Measurements from ENCODE around the gene KLF5.

The KLF5 gene

DNA sequence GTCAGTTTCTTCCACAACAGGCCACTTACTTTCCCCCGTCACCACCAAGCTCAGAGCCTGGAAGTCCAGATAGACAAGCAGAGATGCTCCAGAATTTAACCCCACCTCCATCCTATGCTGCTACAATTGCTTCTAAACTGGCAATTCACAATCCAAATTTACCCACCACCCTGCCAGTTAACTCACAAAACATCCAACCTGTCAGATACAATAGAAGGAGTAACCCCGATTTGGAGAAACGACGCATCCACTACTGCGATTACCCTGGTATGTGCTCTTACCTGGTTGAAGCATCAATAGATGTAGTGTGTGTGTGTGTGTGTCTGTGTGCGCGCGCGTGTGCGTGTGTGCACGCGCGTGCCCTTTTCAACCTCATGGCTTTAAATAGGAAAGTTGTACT is 3.7 kb downstream of the KLF5 start:
- no peak for DNase-seq (ENCODE audit: low read depth, low spot score)
- Histone ChIP-seq H3K36me3 (ENCODE audit: insufficient read depth, low read length) (no peaks in the 10 kb centered on the region), H3K4me3 (no peak overlapping the region), H3K9ac (ENCODE audit: insufficient read length) (no peak overlapping the region), H3K9me3 (ENCODE audit: low read depth, low read length) (no peaks in the 10 kb centered on the region), H3K27ac (no peak overlapping the region)
- no peak for TF ChIP-seq FOXP2 (optimal IDR thresholded peaks at IDR 0.05; ENCODE audit: control extremely low read depth, extremely low read length, insufficient read depth)
- no peak for TF ChIP-seq EZH2 (IDR thresholded peaks at IDR 0.05)
- no peak for TF ChIP-seq POLR2AphosphoS5 (IDR thresholded peaks at IDR 0.05; ENCODE audit: borderline replicate concordance, low read depth, low read length)

GRCh38 chr13:73063166-73063565 is 4.4 kb downstream of the KLF5 start:
- TF ChIP-seq EZH2 (IDR thresholded peaks at IDR 0.05) = no peak
- TF ChIP-seq FOXP2 (optimal IDR thresholded peaks at IDR 0.05; ENCODE audit: control extremely low read depth, extremely low read length, insufficient read depth) = no peak
- TF ChIP-seq POLR2AphosphoS5 (IDR thresholded peaks at IDR 0.05; ENCODE audit: borderline replicate concordance, low read depth, low read length) = no peak

GRCh38 chr13:73065036-73065435 is 6.2 kb downstream of the KLF5 start:
- TF ChIP-seq POLR2AphosphoS5 (IDR thresholded peaks at IDR 0.05; ENCODE audit: borderline replicate concordance, low read depth, low read length) = no peak
- TF ChIP-seq EZH2 (IDR thresholded peaks at IDR 0.05) = no peak
- no peak for TF ChIP-seq FOXP2 (optimal IDR thresholded peaks at IDR 0.05; ENCODE audit: control extremely low read depth, extremely low read length, insufficient read depth)
- Histone ChIP-seq H3K27ac (0 out of 2 replicates have a peak overlapping the region, but pooled peaks have one; percentile 17), H3K4me3 (peak overlapping the region; percentile 19; the same call in 1 of the 2 replicates), H3K36me3 (ENCODE audit: insufficient read depth, low read length) (no peaks in the 10 kb centered on the region), H3K9me3 (ENCODE audit: low read depth, low read length) (no peaks in the 10 kb centered on the region), H3K9ac (ENCODE audit: insufficient read length) (no peak overlapping the region)
- no peak for DNase-seq (ENCODE audit: low read depth, low spot score)

More at GRCh38 chr13:73063166-73063565, 4.4 kb downstream of the KLF5 start:
- Histone ChIP-seq H3K9me3 (ENCODE audit: low read depth, low read length) (no peaks in the 10 kb centered on the region), H3K4me3 (no peak overlapping the region), H3K27ac (no peak overlapping the region), H3K9ac (ENCODE audit: insufficient read length) (no peak overlapping the region), H3K36me3 (ENCODE audit: insufficient read depth, low read length) (no peaks in the 10 kb centered on the region)
- no peak for DNase-seq (ENCODE audit: low read depth, low spot score)

GRCh38 chr13:73065665-73066340 is 7.0 kb downstream of the KLF5 start:
- Histone ChIP-seq H3K9me3 (ENCODE audit: low read depth, low read length) (no peaks in the 10 kb centered on the region), H3K27ac (no peak overlapping the region), H3K4me3 (no peak overlapping the region), H3K36me3 (ENCODE audit: insufficient read depth, low read length) (no peaks in the 10 kb centered on the region), H3K9ac (ENCODE audit: insufficient read length) (no peak overlapping the region)
- DNase-seq (ENCODE audit: low read depth, low spot score) = no peak
- TF ChIP-seq FOXP2 (optimal IDR thresholded peaks at IDR 0.05; ENCODE audit: control extremely low read depth, extremely low read length, insufficient read depth) (no peak), POLR2AphosphoS5 (IDR thresholded peaks at IDR 0.05; ENCODE audit: borderline replicate concordance, low read depth, low read length) (no peak), EZH2 (IDR thresholded peaks at IDR 0.05) (no peak)

DNA sequence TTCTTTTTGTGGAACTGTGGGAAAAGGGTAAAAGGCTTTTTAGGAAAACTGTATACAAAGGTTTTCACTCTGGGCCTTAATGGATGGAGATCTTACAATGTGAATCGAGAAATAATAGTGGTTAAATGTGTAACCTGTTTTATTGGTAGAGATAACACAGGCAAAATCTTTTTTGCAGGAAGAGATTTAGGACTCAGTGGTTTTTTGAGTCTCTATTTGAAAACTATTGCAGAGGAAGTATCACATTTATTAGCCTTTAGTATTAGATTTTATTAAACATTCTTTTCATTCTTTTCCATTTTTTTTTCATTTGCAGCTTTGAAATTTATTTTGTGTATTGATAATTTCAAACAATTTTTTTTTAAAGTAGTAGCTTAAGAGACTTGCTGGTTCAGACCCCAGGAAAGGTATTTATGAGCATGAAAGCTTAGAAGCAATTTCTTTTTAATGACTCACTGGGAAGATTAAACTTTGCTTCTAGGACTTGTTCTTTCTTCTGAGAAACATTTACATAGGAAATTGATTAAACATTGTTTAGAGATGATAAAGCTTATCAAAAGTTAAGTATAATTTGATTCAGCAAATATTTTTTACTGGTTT is 10.5 kb downstream of the KLF5 start:
- Histone ChIP-seq H3K9me3 (ENCODE audit: low read depth, low read length) (no peaks in the 10 kb centered on the region), H3K36me3 (ENCODE audit: insufficient read depth, low read length) (no peaks in the 10 kb centered on the region), H3K27ac (peak overlapping the region; percentile 65; the same call in 1 of the 2 replicates), H3K4me3 (no peak overlapping the region), H3K9ac (ENCODE audit: insufficient read length) (no peak overlapping the region)
- no peak for DNase-seq (ENCODE audit: low read depth, low spot score)
- no peak for TF ChIP-seq EZH2 (IDR thresholded peaks at IDR 0.05)
- TF ChIP-seq POLR2AphosphoS5 (IDR thresholded peaks at IDR 0.05; ENCODE audit: borderline replicate concordance, low read depth, low read length) = no peak
- TF ChIP-seq FOXP2 (optimal IDR thresholded peaks at IDR 0.05; ENCODE audit: control extremely low read depth, extremely low read length, insufficient read depth) = no peak

DNA sequence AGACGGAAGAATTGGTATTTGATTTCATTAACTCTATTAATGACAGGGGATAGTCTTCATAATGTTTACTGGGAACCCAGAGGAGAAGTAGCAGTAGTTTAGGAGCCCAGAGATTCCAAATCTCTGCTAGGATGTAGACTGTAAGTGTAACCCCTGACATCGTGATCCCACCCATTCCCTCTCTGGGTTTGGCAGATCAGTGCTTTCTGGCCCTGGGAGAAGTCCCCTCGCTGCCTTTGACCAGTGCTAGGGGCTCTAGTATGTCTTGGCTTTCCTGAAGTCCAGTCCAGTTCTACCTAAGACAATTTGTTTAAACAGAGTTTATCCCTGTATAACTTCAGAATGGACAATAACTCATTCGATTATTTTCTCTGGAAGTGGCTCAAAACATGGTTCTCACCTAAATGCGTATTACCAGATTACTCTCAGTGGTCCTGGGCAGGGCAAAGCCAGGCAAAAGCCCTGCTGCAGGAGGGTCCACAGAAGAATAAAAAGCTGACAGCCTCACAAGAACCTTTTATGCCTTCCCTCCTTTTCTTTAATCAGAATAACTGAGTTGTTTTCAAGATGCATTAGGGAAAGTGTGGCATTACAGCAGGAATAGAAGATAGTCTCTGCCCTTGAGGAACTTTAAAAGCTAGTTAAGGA is 11.8 kb downstream of the KLF5 start:
- DNase-seq (ENCODE audit: low read depth, low spot score) = no peak
- Histone ChIP-seq H3K27ac (no peak overlapping the region), H3K36me3 (ENCODE audit: insufficient read depth, low read length) (no peaks in the 10 kb centered on the region), H3K9me3 (ENCODE audit: low read depth, low read length) (no peaks in the 10 kb centered on the region), H3K4me3 (no peak overlapping the region), H3K9ac (ENCODE audit: insufficient read length) (no peak overlapping the region)
- TF ChIP-seq POLR2AphosphoS5 (IDR thresholded peaks at IDR 0.05; ENCODE audit: borderline replicate concordance, low read depth, low read length) (no peak), FOXP2 (optimal IDR thresholded peaks at IDR 0.05; ENCODE audit: control extremely low read depth, extremely low read length, insufficient read depth) (no peak), EZH2 (IDR thresholded peaks at IDR 0.05) (no peak)

DNA sequence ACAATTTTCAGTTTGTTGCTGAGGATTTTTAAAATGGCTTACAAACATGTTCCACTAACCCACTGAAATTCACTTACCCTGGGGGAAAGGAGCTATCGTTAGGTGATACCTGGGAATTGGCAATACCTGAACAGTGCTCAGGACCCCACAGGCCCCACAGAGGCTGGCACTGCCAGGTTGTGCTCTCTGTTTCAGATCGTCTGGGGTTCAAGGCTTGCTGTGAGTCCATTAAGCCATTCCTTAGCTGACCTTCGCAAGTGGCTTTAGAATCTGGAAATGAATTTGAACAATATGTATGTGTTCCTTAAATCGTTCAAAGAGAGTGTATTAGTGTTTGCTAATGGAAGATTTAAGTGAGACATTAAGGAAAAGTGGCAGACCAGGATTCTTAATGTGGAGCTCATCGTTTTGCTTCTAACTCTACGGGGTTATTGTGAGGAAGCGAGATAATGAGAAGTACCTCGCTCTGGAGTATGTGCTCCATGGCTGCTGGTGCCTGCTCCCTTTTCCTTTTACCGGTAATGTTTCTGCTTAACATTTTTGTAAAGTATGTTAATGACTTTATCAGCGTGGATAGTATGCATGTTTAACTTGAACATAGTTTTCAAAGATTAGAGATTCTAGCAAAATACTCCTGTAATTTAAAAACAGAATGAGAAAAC is 13.6 kb downstream of the KLF5 start:
- H3K4me3 ChIP-seq = no peak overlapping the region
- TF ChIP-seq POLR2AphosphoS5 (IDR thresholded peaks at IDR 0.05; ENCODE audit: borderline replicate concordance, low read depth, low read length) (no peak), EZH2 (IDR thresholded peaks at IDR 0.05) (no peak), FOXP2 (optimal IDR thresholded peaks at IDR 0.05; ENCODE audit: control extremely low read depth, extremely low read length, insufficient read depth) (no peak)
- no peaks in the 10 kb centered on the region for H3K9me3 ChIP-seq (ENCODE audit: low read depth, low read length)
- H3K36me3 ChIP-seq (ENCODE audit: insufficient read depth, low read length) = no peaks in the 10 kb centered on the region
- H3K9ac ChIP-seq (ENCODE audit: insufficient read length) = no peak overlapping the region
- no peak for DNase-seq (ENCODE audit: low read depth, low spot score)
- H3K27ac ChIP-seq = no peak overlapping the region

DNA sequence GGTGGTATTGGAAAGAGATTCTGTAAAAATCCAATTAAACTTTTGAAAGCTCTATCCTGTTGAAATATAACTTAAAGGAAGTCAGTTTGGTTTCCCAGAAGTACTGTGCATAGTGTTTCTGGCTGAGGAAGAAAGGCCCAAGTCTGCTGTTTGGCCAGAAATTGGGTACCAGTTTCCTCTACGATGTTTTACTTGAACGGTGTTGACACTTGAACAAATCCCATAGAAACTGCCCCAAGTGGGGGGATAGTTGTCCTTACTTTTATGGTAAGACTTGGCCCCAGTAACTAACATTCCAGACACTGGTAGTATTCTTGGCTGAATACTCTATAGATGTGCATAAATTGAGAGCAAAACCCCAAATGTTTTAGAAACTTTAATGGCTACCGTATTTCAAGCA is 14.2 kb downstream of the KLF5 start:
- Histone ChIP-seq H3K36me3 (ENCODE audit: insufficient read depth, low read length) (no peaks in the 10 kb centered on the region), H3K4me3 (no peak overlapping the region), H3K9me3 (ENCODE audit: low read depth, low read length) (no peaks in the 10 kb centered on the region), H3K9ac (ENCODE audit: insufficient read length) (no peak overlapping the region), H3K27ac (peak overlapping the region; percentile 57; the same call in 1 of the 2 replicates)
- no peak for DNase-seq (ENCODE audit: low read depth, low spot score)
- TF ChIP-seq EZH2 (IDR thresholded peaks at IDR 0.05) (no peak), POLR2AphosphoS5 (IDR thresholded peaks at IDR 0.05; ENCODE audit: borderline replicate concordance, low read depth, low read length) (no peak), FOXP2 (optimal IDR thresholded peaks at IDR 0.05; ENCODE audit: control extremely low read depth, extremely low read length, insufficient read depth) (no peak)
